Left lung (tissue), 14 donors: ENCODE measurements around the gene ST8SIA2. TPM values are rescaled to one million over a fixed set of nuclear protein-coding genes. Genes with fewer than 3 reads are reported as not detected.

ENCODE experiments used
- ATAC-seq: fragments of 200-7000 bp; cut with Tn5 transposase; one replicate; pipeline ENCODE4 v1.9.1; 2020; ENCODE audit warnings: moderate library complexity
- DNase-seq, 4 donors: peaks; one replicate each; pipeline ENCODE4 v3.0.0-alpha.2; 2013 to 2020
- H3K27ac ChIP-seq, 2 donors: fragments of 200-600 bp; sonication (generic) in 1 of 2; one replicate each; pipeline versions ENCODE4 v1.5.0 to v1.8.0; 2020 to 2021
- H3K27me3 ChIP-seq, 2 donors: fragments of 200-600 bp; sonication (generic) in 1 of 2; one replicate each; pipeline versions ENCODE4 v1.5.0 to v1.8.0; 2020 to 2021
- H3K36me3 ChIP-seq, 2 donors: fragments of 200-600 bp; sonication (generic) in 1 of 2; one replicate each; pipeline versions ENCODE4 v1.5.0 to v1.8.0; 2020 to 2021
- H3K4me1 ChIP-seq, 2 donors: fragments of 200-600 bp; one replicate each; pipeline ENCODE4 v1.8.0; 2021
- H3K4me3 ChIP-seq, 2 donors: fragments of 200-600 bp; sonication (generic) in 1 of 2; one replicate each; pipeline versions ENCODE4 v1.5.0 to v1.8.0; 2020 to 2021; ENCODE audit warnings: mild to moderate bottlenecking in 1 of 2
- H3K9me3 ChIP-seq, 2 donors: fragments of 200-600 bp; sonication (generic) in 1 of 2; one replicate each; pipeline versions ENCODE4 v1.5.0 to v1.8.0; 2020 to 2021
- CTCF ChIP-seq, 2 donors: fragments of 200-600 bp; sonication (generic) in 1 of 2; IDR thresholded peaks; one replicate each; pipeline versions ENCODE4 v1.5.0 to v1.8.0; 2021; ENCODE audit warnings: antibody characterized with exemption in 2 of 2
- intact Hi-C, 2 donors: fragments of 100-400 bp; cut with DNase I; formaldehyde crosslinking; loops; one replicate each; pipeline versions ENCODE4 v1.11.2 to v1.14.2; 2022
- long read RNA-seq, 12 donors: library from polyadenylated mRNA in 2 of 12; unstranded in 2 of 12; transcript quantifications; one replicate each; pipeline ENCODE4 v2.0.0 and lab custom pipeline, GENCODE V29; 2019 to 2026
- polyA plus RNA-seq, 6 donors: library from polyadenylated mRNA; unstranded; fragments of 120-200 nt; gene quantifications; one replicate each; pipeline ENCODE4 v1.2.1, GENCODE V29; 2013; ENCODE audit not compliant: insufficient read length in 6 of 6
- total RNA-seq, 2 donors: library from RNA; stranded (reverse); fragmentation: NEBNext Ultra II Directional; extraction: Animal tissue kit (Norgen Biotek cat#: 25700); gene quantifications; one replicate each; pipeline ENCODE4 v1.2.1, GENCODE V29; 2021
- donor health status: DM: no; HTN: yes; CAD: no.
- donor health status: DM: no; HTN: no; CAD: no.

ST8SIA2 gene
- under 1 TPM in 1 of 2 donors, not detected in 1; 0.50 TPM for total RNA-seq
- polyA plus RNA-seq, result 1 to 10 TPM; 3.6 to 6.1 (median 4.8) TPM
- long read RNA-seq, donor 1, full-length matches to known transcripts, result 1 of 1 reads
- long read RNA-seq, donor 1, partial matches to known transcripts, result 0 of 1 reads
- long read RNA-seq, donor 1, other reads (novel, unspliced or antisense), result 0 of 1 reads
- long read RNA-seq, donor 2, result 0 reads
- long read RNA-seq, donor 3, full-length matches to known transcripts, result 2 of 7 reads
- long read RNA-seq, donor 3, partial matches to known transcripts, result 5 of 7 reads
- long read RNA-seq, donor 3, other reads (novel, unspliced or antisense), result 0 of 7 reads
- long read RNA-seq, donor 4, result 0 reads
- long read RNA-seq, donor 5, partial matches to known transcripts, result 0 of 1 reads
- long read RNA-seq, donor 5, other reads (novel, unspliced or antisense), result 0 of 1 reads
- long read RNA-seq, donor 6, full-length matches to known transcripts, result 1 of 1 reads
- long read RNA-seq, donor 6, partial matches to known transcripts, result 0 of 1 reads
- long read RNA-seq, donor 6, other reads (novel, unspliced or antisense), result 0 of 1 reads
- long read RNA-seq, donor 7, result 0 reads
- long read RNA-seq, donor 8, full-length matches to known transcripts, result 4 of 4 reads
- long read RNA-seq, donor 8, partial matches to known transcripts, result 0 of 4 reads
- long read RNA-seq, donor 8, other reads (novel, unspliced or antisense), result 0 of 4 reads
- long read RNA-seq, donor 9, result 0 reads
- long read RNA-seq, donor 10, result 0 reads
- long read RNA-seq, donor 11, result 0 reads
- long read RNA-seq, donor 12, full-length matches to known transcripts, result 1 of 1 reads
- long read RNA-seq, donor 12, partial matches to known transcripts, result 0 of 1 reads
- long read RNA-seq, donor 12, other reads (novel, unspliced or antisense), result 0 of 1 reads

GRCh38 chr15:92393071-92393979 lies at the start of gene ST8SIA2:
Gene ST8SIA2 (plus strand): TSS chr15:92393881. CDS start chr15:92394065, 184 bp downstream.
- no peaks in the 10 kb centered on the region for H3K36me3 ChIP-seq
- DNase-seq (peak in 2 of 4 donors; percentile 65 to 73), ATAC-seq (peak; percentile 71)
- no peak for TF ChIP-seq CTCF (IDR thresholded peaks at IDR 0.05)
- intact Hi-C loops, result no loop called here
- H3K4me1 ChIP-seq, result peaks cover 10 to 16% of the 10 kb centered on the region in 2 donors
- H3K27ac ChIP-seq, result no peak within 1 kb of the TSS
- no peaks in the 10 kb centered on the region for H3K9me3 ChIP-seq
- H3K27me3 ChIP-seq, result peaks cover 46 to 96% of the 10 kb centered on the region in 2 donors
- peak within 1 kb of the TSS in 1 of 2 donors; percentile 22 for H3K4me3 ChIP-seq

GRCh38 chr15:92343924-92344643 lies 49.6 kb upstream of the ST8SIA2 start:
- Histone ChIP-seq H3K4me3 (no peak overlapping the region), H3K4me1 (no peaks in the 10 kb centered on the region), H3K9me3 (no peaks in the 10 kb centered on the region), H3K36me3 (no peaks in the 10 kb centered on the region), H3K27ac (no peak overlapping the region), H3K27me3 (peaks cover 0 to 30% of the 10 kb centered on the region in 2 donors)
- TF ChIP-seq CTCF (IDR thresholded peaks at IDR 0.05), result no peak
- DNase-seq, result no peak
- ATAC-seq, result no peak
- intact Hi-C loops, result no loop called here

GRCh38 chr15:92346063-92346462 lies 47.6 kb upstream of the ST8SIA2 start:
- intact Hi-C loops, result no loop called here
- ATAC-seq (no peak), DNase-seq (no peak)
- Histone ChIP-seq H3K4me1 (no peaks in the 10 kb centered on the region), H3K27ac (no peak overlapping the region), H3K27me3 (peaks cover 0 to 30% of the 10 kb centered on the region in 2 donors), H3K9me3 (no peaks in the 10 kb centered on the region), H3K36me3 (no peaks in the 10 kb centered on the region), H3K4me3 (no peak overlapping the region)
- no peak for TF ChIP-seq CTCF (IDR thresholded peaks at IDR 0.05)

- no peaks in the 10 kb centered on the region for H3K27me3 ChIP-seq
- no peak for DNase-seq
- no peaks in the 10 kb centered on the region for H3K36me3 ChIP-seq
- TF ChIP-seq CTCF (IDR thresholded peaks at IDR 0.05), result no peak
- H3K4me3 ChIP-seq, result no peak overlapping the region
- no peaks in the 10 kb centered on the region for H3K4me1 ChIP-seq
- no peak overlapping the region for H3K27ac ChIP-seq
- no peak for ATAC-seq
- intact Hi-C loops, result no loop called here
- no peaks in the 10 kb centered on the region for H3K9me3 ChIP-seq
Observed at GRCh38 chr15:92355307-92355706, 38.4 kb upstream of the ST8SIA2 start.
